WTC11 (cell line): ENCODE measurements around the gene SYT17. TPM values are rescaled to one million over a fixed set of nuclear protein-coding genes. Genes with fewer than 3 reads are reported as not detected.

ENCODE experiments used
- ATAC-seq: fragments of 200-7000 bp; cut with Tn5 transposase; 2 replicates; pipeline ENCODE4 v1.10.0; 2021; ENCODE audit warnings: mild to moderate bottlenecking, moderate library complexity
- CTCF ChIA-PET: fragments of 300-600 bp; sonication (Branson Sonifier 250); formaldehyde crosslinking; loops from one replicate; lab custom pipeline; 2021; ENCODE audit warnings: antibody characterized with exemption; lab: Charles Lee
- POLR2A ChIA-PET: fragments of 350-600 bp; sonication (Branson Sonifier 250); formaldehyde crosslinking; loops from one replicate; lab custom pipeline; 2021; ENCODE audit warnings: antibody characterized with exemption; lab: Charles Lee
- DNase-seq: peaks from one replicate; pipeline ENCODE4 v3.0.0; 2021; ENCODE audit warnings: low spot score
- H3K27ac Mint-ChIP-seq: 2 replicates; pipeline ENCODE4 v1.8.0; 2021; ENCODE audit warnings: mixed read lengths
- H3K27me3 Mint-ChIP-seq: 2 replicates; pipeline ENCODE4 v1.8.0; 2021; ENCODE audit warnings: low read depth, mild to moderate bottlenecking, moderate library complexity, mixed read lengths
- H3K36me3 Mint-ChIP-seq: 2 replicates; pipeline ENCODE4 v1.8.0; 2021; ENCODE audit warnings: mixed read lengths
- H3K4me1 Mint-ChIP-seq: 2 replicates; pipeline ENCODE4 v1.8.0; 2022; ENCODE audit warnings: mixed read lengths
- H3K4me3 Mint-ChIP-seq: 2 replicates; pipeline ENCODE4 v1.8.0; 2021; ENCODE audit warnings: mild to moderate bottlenecking, moderate library complexity, mixed read lengths
- H3K9me3 Mint-ChIP-seq: 2 replicates; pipeline ENCODE4 v1.8.0; 2021; ENCODE audit warnings: mixed read lengths
- ATF1 ChIP-seq: sonication (generic); formaldehyde crosslinking; IDR thresholded peaks from 2 replicates; pipeline ENCODE4 v1.8.1; 2023; ENCODE audit warnings: mild to moderate bottlenecking, moderate library complexity, missing genetic modification reagents
- CREM ChIP-seq: sonication (generic); formaldehyde crosslinking; IDR thresholded peaks from 2 replicates; pipeline ENCODE4 v1.8.1; 2022; ENCODE audit warnings: mild to moderate bottlenecking, missing genetic modification reagents, moderate library complexity
- ERG ChIP-seq: fragments of 250-450 bp; sonication (Bioruptor Pico); IDR thresholded peaks from 2 replicates; pipeline ENCODE4 v1.8.0; 2021; ENCODE audit warnings: mild to moderate bottlenecking
- FOXP4 ChIP-seq: sonication (generic); formaldehyde crosslinking; IDR thresholded peaks from 2 replicates; pipeline ENCODE4 v1.8.0; 2022; ENCODE audit warnings: mild to moderate bottlenecking, missing genetic modification reagents
- HMGXB4 ChIP-seq: sonication (generic); formaldehyde crosslinking; IDR thresholded peaks from 2 replicates; pipeline ENCODE4 v1.8.1; 2023; ENCODE audit warnings: mild to moderate bottlenecking, moderate library complexity, missing genetic modification reagents
- IRF2 ChIP-seq: sonication (generic); formaldehyde crosslinking; IDR thresholded peaks from 2 replicates; pipeline ENCODE4 v1.8.0; 2022; ENCODE audit warnings: low read depth, missing genetic modification reagents, borderline replicate concordance
- MYBL2 ChIP-seq: sonication (generic); formaldehyde crosslinking; IDR thresholded peaks from 2 replicates; pipeline ENCODE4 v1.8.1; 2023; ENCODE audit warnings: mild to moderate bottlenecking, moderate library complexity, missing genetic modification reagents
- NR1H2 ChIP-seq: sonication (generic); formaldehyde crosslinking; IDR thresholded peaks from 2 replicates; pipeline ENCODE4 v1.9.0; 2021; ENCODE audit warnings: mild to moderate bottlenecking, moderate library complexity, missing genetic modification reagents
- NR3C1 ChIP-seq: sonication (generic); formaldehyde crosslinking; conservative IDR thresholded peaks from 2 replicates; pipeline ENCODE4 v1.8.1; 2023; ENCODE audit warnings: low read depth, mild to moderate bottlenecking, missing genetic modification reagents
- SMAD3 ChIP-seq: sonication (generic); formaldehyde crosslinking; IDR thresholded peaks from 2 replicates; pipeline ENCODE4 v1.8.0; 2022; ENCODE audit warnings: missing genetic modification reagents, mild to moderate bottlenecking, borderline replicate concordance
- SOX15 ChIP-seq: fragments of 250-450 bp; sonication (Bioruptor Pico); IDR thresholded peaks from 2 replicates; pipeline ENCODE4 v1.9.0; 2021; ENCODE audit warnings: mild to moderate bottlenecking
- TCF7 ChIP-seq: sonication (generic); formaldehyde crosslinking; IDR thresholded peaks from 2 replicates; pipeline ENCODE4 v1.8.0; 2022; ENCODE audit warnings: mild to moderate bottlenecking, low read depth, missing genetic modification reagents, moderate library complexity
- TP53 ChIP-seq: sonication (generic); formaldehyde crosslinking; IDR thresholded peaks from 2 replicates; pipeline ENCODE4 v1.8.1; 2023; ENCODE audit warnings: mild to moderate bottlenecking, missing genetic modification reagents
- ZNF121 ChIP-seq: sonication (generic); formaldehyde crosslinking; IDR thresholded peaks from 2 replicates; pipeline ENCODE4 v1.8.0; 2023; ENCODE audit warnings: missing genetic modification reagents
- total RNA-seq: library from RNA; stranded (reverse); gene quantifications from 3 replicates; pipeline ENCODE4 v1.2.3, GENCODE V29; 2021
- TF ChIP-seq, protein P1 (sequence below): fragments of 250-450 bp; sonication (Bioruptor Pico); IDR thresholded peaks from 2 replicates; pipeline ENCODE4 v1.9.0; 2021; ENCODE audit warnings: moderate library complexity, mild to moderate bottlenecking, inconsistent platforms, borderline replicate concordance
- TF ChIP-seq, protein P2 (sequence below): fragments of 250-450 bp; sonication (Bioruptor Pico); IDR thresholded peaks from 2 replicates; pipeline ENCODE4 v1.9.0; 2021; ENCODE audit warnings: mild to moderate bottlenecking, borderline replicate concordance
- TF ChIP-seq, protein P3 (sequence below): fragments of 250-450 bp; sonication (Bioruptor Pico); IDR thresholded peaks from 2 replicates; pipeline ENCODE4 v1.9.0; 2021; ENCODE audit warnings: mild to moderate bottlenecking

Gene SYT17
- total RNA-seq, 1 experiment from 2014 or later, result 5.5 TPM

GRCh38 chr16:19162085-19162484 lies 6.0 kb upstream of the SYT17 start:
- peaks cover 6% of the 10 kb centered on the region for H3K9me3 Mint-ChIP-seq
- POLR2A ChIA-PET, result no interaction called here
- no peak overlapping the region for H3K4me3 Mint-ChIP-seq
- H3K27ac Mint-ChIP-seq, result no peak overlapping the region
- H3K27me3 Mint-ChIP-seq, result peaks cover 21% of the 10 kb centered on the region
- CTCF ChIA-PET, result interaction anchor here (0.7 kb wide), 1 partner anchor 170 kb away, joined by 3 read pairs; no protein-coding TSS in a partner anchor
- H3K36me3 Mint-ChIP-seq, result no peaks in the 10 kb centered on the region
- DNase-seq (no peak), ATAC-seq (no peak)
- H3K4me1 Mint-ChIP-seq, result no peaks in the 10 kb centered on the region
- TF ChIP-seq ZNF121 (no peak), ERG (CRISPR knock-in tag) (no peak), SOX15 (no peak), TP53 (no peak), FOXP4 (CRISPR knock-in tag) (no peak), NR3C1 (CRISPR knock-in tag) (no peak), NR1H2 (CRISPR knock-in tag) (no peak), SMAD3 (CRISPR knock-in tag) (no peak), IRF2 (CRISPR knock-in tag) (no peak), MYBL2 (CRISPR knock-in tag) (no peak), CREM (CRISPR knock-in tag) (no peak), TCF7 (CRISPR knock-in tag) (no peak), ATF1 (CRISPR knock-in tag) (no peak), HMGXB4 (CRISPR knock-in tag) (no peak)
- TF ChIP-seq, protein P1, sequence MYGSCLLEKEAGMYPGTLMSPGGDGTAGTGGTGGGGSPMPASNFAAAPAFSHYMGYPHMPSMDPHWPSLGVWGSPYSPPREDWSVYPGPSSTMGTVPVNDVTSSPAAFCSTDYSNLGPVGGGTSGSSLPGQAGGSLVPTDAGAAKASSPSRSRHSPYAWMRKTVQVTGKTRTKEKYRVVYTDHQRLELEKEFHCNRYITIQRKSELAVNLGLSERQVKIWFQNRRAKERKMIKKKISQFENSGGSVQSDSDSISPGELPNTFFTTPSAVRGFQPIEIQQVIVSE (CRISPR knock-in tag), result no peak
- TF ChIP-seq, protein P2, sequence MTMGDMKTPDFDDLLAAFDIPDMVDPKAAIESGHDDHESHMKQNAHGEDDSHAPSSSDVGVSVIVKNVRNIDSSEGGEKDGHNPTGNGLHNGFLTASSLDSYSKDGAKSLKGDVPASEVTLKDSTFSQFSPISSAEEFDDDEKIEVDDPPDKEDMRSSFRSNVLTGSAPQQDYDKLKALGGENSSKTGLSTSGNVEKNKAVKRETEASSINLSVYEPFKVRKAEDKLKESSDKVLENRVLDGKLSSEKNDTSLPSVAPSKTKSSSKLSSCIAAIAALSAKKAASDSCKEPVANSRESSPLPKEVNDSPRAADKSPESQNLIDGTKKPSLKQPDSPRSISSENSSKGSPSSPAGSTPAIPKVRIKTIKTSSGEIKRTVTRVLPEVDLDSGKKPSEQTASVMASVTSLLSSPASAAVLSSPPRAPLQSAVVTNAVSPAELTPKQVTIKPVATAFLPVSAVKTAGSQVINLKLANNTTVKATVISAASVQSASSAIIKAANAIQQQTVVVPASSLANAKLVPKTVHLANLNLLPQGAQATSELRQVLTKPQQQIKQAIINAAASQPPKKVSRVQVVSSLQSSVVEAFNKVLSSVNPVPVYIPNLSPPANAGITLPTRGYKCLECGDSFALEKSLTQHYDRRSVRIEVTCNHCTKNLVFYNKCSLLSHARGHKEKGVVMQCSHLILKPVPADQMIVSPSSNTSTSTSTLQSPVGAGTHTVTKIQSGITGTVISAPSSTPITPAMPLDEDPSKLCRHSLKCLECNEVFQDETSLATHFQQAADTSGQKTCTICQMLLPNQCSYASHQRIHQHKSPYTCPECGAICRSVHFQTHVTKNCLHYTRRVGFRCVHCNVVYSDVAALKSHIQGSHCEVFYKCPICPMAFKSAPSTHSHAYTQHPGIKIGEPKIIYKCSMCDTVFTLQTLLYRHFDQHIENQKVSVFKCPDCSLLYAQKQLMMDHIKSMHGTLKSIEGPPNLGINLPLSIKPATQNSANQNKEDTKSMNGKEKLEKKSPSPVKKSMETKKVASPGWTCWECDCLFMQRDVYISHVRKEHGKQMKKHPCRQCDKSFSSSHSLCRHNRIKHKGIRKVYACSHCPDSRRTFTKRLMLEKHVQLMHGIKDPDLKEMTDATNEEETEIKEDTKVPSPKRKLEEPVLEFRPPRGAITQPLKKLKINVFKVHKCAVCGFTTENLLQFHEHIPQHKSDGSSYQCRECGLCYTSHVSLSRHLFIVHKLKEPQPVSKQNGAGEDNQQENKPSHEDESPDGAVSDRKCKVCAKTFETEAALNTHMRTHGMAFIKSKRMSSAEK (CRISPR knock-in tag), result no peak
- TF ChIP-seq, protein P3, sequence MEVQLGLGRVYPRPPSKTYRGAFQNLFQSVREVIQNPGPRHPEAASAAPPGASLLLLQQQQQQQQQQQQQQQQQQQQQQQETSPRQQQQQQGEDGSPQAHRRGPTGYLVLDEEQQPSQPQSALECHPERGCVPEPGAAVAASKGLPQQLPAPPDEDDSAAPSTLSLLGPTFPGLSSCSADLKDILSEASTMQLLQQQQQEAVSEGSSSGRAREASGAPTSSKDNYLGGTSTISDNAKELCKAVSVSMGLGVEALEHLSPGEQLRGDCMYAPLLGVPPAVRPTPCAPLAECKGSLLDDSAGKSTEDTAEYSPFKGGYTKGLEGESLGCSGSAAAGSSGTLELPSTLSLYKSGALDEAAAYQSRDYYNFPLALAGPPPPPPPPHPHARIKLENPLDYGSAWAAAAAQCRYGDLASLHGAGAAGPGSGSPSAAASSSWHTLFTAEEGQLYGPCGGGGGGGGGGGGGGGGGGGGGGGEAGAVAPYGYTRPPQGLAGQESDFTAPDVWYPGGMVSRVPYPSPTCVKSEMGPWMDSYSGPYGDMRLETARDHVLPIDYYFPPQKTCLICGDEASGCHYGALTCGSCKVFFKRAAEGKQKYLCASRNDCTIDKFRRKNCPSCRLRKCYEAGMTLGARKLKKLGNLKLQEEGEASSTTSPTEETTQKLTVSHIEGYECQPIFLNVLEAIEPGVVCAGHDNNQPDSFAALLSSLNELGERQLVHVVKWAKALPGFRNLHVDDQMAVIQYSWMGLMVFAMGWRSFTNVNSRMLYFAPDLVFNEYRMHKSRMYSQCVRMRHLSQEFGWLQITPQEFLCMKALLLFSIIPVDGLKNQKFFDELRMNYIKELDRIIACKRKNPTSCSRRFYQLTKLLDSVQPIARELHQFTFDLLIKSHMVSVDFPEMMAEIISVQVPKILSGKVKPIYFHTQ (CRISPR knock-in tag), result no peak
